Left colon (tissue), 2 donors: ENCODE data around the gene TRIM5. TPM values are rescaled to one million over a fixed set of nuclear protein-coding genes. Genes with fewer than 3 reads are reported as not detected.
"Not testable (repeated sequence)": the region's sequence is repeated elsewhere in the genome, so short reads cannot be mapped to it uniquely, and the experiment has no call there.

Source experiments
- ATAC-seq: fragments of 200-7000 bp; cut with Tn5 transposase; one replicate; pipeline ENCODE4 v1.9.1; 2020; ENCODE audit warnings: mild to moderate bottlenecking, moderate library complexity
- DNase-seq, 2 donors: peaks; one replicate each; pipeline ENCODE4 v3.0.0-alpha.2; 2020
- intact Hi-C, 2 donors: fragments of 100-400 bp; cut with DNase I in 1 of 2; cut with micrococcal nuclease in 1 of 2; formaldehyde crosslinking; loops; one replicate each; pipeline versions ENCODE4 v1.11.2 to v1.14.0; 2022; cut with DNase I, micrococcal nuclease
- long read RNA-seq: library from polyadenylated mRNA; unstranded; transcript quantifications from one replicate; pipeline ENCODE4 v2.0.0, GENCODE V29; 2021
- total RNA-seq, 2 donors: library from RNA; stranded (reverse); fragmentation: NEBNext Ultra II Directional; extraction: Animal tissue kit (Norgen Biotek cat#: 25700); gene quantifications; one replicate each; pipeline ENCODE4 v1.2.1, GENCODE V29; 2021
- donor health status: DM: no; HTN: no; CAD: no.
- donor health status: DM: yes; HTN: yes; CAD: no.

Gene TRIM5
- total RNA-seq: 10 to 100 TPM; 17.6 TPM
- long read RNA-seq, transcript TRIM5-202 (8 exons, 2,991 nt): major isoform, 8 of 17 reads
- long read RNA-seq, partial matches to known transcripts: 5 of 17 reads
- long read RNA-seq, other reads (novel, unspliced or antisense): 4 of 17 reads

GRCh38 chr11:5684646-5685362 is at the start of gene TRIM5:
Gene TRIM5, minus strand, starts transcription at chr11:5685074. Its CDS starts 4,897 bp downstream, at chr11:5680177.
- intact Hi-C loops: loop anchor here in 1 of 2 donors (10.0 kb wide), 1 partner anchor 90 kb away; the partner anchor contains the start of gene TRIM6
- DNase-seq (peak; percentile 83 to 88), ATAC-seq (peak; percentile 96)

- DNase-seq: no peak
- ATAC-seq: no peak
- intact Hi-C loops: no loop called here
These were observed 42.8 kb upstream of the TRIM5 start for GRCh38 chr11:5727691-5728090.

GRCh38 chr11:5726351-5726750 is 41.5 kb upstream of the TRIM5 start:
- DNase-seq: no peak
- ATAC-seq: no peak
- intact Hi-C loops: no loop called here

- intact Hi-C loops: no loop called here
- ATAC-seq (no peak), DNase-seq (no peak)
These were observed 37.7 kb upstream of the TRIM5 start for GRCh38 chr11:5722622-5723021.

GRCh38 chr11:5719703-5720495 is 35.0 kb upstream of the TRIM5 start:
- DNase-seq: no peak
- intact Hi-C loops: no loop called here

GRCh38 chr11:5716518-5716917 is 31.6 kb upstream of the TRIM5 start:
- ATAC-seq, DNase-seq, intact Hi-C loops: not testable (repeated sequence)

More at GRCh38 chr11:5719703-5720495, 35.0 kb upstream of the TRIM5 start:
- no peak for ATAC-seq

- intact Hi-C loops: no loop called here
- no peak for ATAC-seq
These were observed 28.8 kb upstream of the TRIM5 start for GRCh38 chr11:5713695-5714094.

GRCh38 chr11:5712507-5712906 is 27.6 kb upstream of the TRIM5 start:
- peak; percentile 31 for ATAC-seq

More at GRCh38 chr11:5713695-5714094, 28.8 kb upstream of the TRIM5 start:
- no peak for DNase-seq

GRCh38 chr11:5705688-5706087 is 20.8 kb upstream of the TRIM5 start:
- intact Hi-C loops: no loop called here
- ATAC-seq (no peak), DNase-seq (no peak)

More at GRCh38 chr11:5712507-5712906, 27.6 kb upstream of the TRIM5 start:
- no peak for DNase-seq
- intact Hi-C loops: no loop called here

- intact Hi-C loops: no loop called here
- DNase-seq: no peak
- ATAC-seq: no peak
These were observed 19.1 kb upstream of the TRIM5 start for GRCh38 chr11:5703741-5704536.

- intact Hi-C loops: no loop called here
- ATAC-seq (no peak), DNase-seq (no peak)
These were observed 16.2 kb upstream of the TRIM5 start for GRCh38 chr11:5701055-5701577.

GRCh38 chr11:5700421-5701054 is 15.7 kb upstream of the TRIM5 start:
- intact Hi-C loops: no loop called here
- no peak for DNase-seq
- ATAC-seq: peak; percentile 44

GRCh38 chr11:5698281-5698680 is 13.4 kb upstream of the TRIM5 start:
- intact Hi-C loops: no loop called here
- ATAC-seq (no peak), DNase-seq (no peak)

GRCh38 chr11:5696210-5696609 is 11.3 kb upstream of the TRIM5 start:
- intact Hi-C loops: no loop called here
- ATAC-seq (no peak), DNase-seq (no peak)

- ATAC-seq (no peak), DNase-seq (no peak)
- intact Hi-C loops: no loop called here
These were observed 10.7 kb upstream of the TRIM5 start for GRCh38 chr11:5695580-5695979.

- no peak for ATAC-seq
- intact Hi-C loops: no loop called here
- DNase-seq: no peak
These were observed 9.8 kb upstream of the TRIM5 start for GRCh38 chr11:5694642-5695041.

GRCh38 chr11:5691964-5692361 is 7.1 kb upstream of the TRIM5 start:
- DNase-seq (no peak), ATAC-seq (no peak)
- intact Hi-C loops: no loop called here

- DNase-seq, ATAC-seq, intact Hi-C loops: not testable (repeated sequence)
These were observed 6.5 kb upstream of the TRIM5 start for GRCh38 chr11:5691238-5691963.
